Germinal center (tissue), 1 donor: ENCODE measurements around the gene PLAGL1.
"Not testable (repeated sequence)": the region's sequence is repeated elsewhere in the genome, so short reads cannot be mapped to it uniquely, and the experiment has no call there.

Experiments
- DNase-seq: peaks from one replicate; pipeline ENCODE4 v3.0.0; 2012; ENCODE audit warnings: mixed read lengths, low spot score

The PLAGL1 gene, protein sequence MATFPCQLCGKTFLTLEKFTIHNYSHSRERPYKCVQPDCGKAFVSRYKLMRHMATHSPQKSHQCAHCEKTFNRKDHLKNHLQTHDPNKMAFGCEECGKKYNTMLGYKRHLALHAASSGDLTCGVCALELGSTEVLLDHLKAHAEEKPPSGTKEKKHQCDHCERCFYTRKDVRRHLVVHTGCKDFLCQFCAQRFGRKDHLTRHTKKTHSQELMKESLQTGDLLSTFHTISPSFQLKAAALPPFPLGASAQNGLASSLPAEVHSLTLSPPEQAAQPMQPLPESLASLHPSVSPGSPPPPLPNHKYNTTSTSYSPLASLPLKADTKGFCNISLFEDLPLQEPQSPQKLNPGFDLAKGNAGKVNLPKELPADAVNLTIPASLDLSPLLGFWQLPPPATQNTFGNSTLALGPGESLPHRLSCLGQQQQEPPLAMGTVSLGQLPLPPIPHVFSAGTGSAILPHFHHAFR

DNA sequence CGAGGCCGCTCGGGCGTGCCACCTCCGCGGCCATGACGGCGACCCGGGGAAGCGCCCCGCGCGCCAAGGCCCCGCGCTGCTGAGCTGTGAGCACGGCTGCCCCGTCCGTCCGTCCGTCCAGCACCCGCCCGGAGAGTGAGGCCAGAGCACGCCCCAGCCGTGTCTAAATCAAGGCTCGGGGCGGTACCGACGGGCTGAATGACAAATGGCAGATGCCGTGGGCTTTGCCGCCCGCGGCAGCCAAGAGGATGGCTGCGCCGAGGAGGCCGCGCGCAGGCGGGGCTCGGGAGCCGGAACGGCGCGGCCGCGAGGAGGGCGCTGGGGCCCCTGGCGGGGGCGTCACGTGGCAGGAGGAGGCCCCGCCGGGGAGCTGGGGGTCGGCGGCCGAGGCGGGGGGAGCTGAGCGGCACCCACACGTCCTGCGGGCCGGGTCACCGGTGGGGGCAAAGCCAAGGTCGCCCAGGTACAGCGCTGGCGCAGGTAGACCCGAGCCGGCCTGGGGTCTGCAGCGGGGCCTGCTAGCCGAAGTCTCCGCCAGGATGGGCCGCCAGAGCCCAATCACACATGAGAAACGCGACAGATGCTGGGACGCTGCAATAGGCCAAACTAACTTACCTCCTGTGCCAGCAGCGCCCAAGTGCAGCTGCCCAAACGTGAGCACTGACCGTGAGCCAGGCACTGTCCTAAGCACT lies at the start of gene PLAGL1:
Gene PLAGL1 (minus strand): TSS at position 140 of the 692 bp plus-strand sequence. CDS start 60,123 bp downstream, outside the sequence.
- peak; percentile 28 for DNase-seq

DNA sequence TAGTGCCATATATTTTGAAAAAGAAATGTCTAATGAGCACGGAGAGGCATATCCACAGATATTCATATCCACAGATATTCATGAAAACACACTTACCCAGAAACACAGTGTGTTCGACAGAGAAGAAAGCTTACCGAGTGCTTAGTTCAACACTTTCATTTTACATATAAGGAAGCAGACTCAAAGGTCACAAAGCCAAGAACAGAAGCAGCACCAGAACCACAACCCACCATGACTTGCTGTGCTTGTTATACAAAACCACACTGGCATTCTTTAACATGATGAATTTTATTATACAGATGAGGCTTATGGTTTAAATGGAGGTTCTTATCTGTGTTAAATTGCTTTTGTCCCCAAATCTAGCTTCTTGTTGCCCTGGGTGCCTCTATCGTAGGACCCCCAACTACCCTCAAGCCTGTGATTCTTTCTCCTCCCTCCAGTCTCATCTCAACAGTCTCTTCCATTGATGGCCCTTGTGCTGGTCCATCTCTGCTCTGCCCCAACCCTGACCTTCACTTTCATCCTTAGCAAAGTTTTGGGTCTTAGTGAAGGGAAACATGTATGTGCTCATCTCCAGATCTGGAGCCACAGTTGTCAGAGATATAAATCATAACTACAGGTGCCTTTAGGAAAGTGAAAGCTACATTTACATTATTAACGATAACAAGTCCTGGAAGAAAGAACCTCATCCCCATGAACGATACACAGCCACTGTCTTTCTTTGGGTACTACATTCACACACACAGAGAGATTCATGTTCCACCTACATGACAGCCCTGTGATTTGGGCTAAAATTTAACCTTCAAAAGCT lies 47.3 kb upstream of the PLAGL1 start:
- DNase-seq: peak; percentile 49

- DNase-seq: no peak
Measured at GRCh38 chr6:144053601-144054000, 45.5 kb upstream of the PLAGL1 start.

DNA sequence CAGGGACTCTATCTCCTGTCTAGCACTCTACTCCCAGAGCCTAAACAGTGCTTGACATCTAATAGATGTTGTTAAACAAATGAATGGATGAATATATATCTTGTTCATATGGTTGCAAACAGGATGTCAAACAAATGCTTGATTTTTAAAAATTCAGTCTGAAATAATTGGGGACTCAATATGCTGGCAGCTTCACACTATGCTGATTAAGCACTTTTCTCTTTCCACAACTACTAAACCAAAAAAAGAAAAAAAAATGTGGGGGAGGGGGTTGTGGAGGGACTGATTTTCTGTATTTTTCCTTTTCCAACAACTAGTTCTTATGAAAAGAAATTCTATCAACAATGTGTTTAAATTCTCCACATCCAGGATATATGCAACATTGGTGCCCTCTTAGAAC lies 44.4 kb upstream of the PLAGL1 start:
- no peak for DNase-seq

- DNase-seq: no peak
Measured at GRCh38 chr6:144049386-144049785, 41.3 kb upstream of the PLAGL1 start.

GRCh38 chr6:144047688-144048087 lies 39.6 kb upstream of the PLAGL1 start:
- no peak for DNase-seq

GRCh38 chr6:144046672-144047071 lies 38.6 kb upstream of the PLAGL1 start:
- DNase-seq: not testable (repeated sequence)

DNA sequence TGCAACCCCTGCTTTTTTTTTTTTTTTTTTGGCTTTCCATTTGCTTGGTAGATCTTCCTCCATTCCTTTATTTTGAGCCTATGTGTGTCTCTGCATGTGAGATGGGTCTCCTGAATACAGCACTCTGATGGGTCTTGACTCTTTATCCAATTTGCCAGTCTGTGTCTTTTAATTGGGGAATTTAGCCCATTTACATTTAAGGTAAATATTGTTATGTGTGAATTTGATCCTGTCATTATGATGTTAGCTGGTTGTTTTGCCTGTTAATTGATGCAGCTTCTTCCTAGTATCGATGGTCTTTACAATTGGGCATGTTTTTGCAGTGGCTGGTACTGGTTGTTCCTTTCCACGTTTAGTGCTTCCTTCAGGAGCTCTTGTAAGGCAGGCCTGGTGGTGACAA lies 36.9 kb upstream of the PLAGL1 start:
- DNase-seq: not testable (repeated sequence)

DNA sequence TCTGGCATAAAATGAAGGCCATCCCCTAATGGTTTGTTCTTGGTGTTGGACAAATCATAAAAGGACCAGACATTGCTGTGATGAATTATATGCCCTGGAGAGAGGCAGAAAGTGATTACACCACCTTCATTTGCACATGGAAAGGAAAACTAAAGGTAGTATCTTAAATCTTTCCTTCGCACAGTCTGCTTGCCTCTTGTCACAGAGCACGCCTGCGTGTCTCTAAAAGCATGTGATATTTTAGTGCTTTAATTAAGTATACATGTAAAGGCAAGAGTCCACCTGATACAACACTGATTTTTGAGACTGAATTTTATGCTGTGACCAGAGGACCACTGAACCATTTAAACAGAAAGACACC lies 28.8 kb upstream of the PLAGL1 start:
- no peak for DNase-seq

DNA sequence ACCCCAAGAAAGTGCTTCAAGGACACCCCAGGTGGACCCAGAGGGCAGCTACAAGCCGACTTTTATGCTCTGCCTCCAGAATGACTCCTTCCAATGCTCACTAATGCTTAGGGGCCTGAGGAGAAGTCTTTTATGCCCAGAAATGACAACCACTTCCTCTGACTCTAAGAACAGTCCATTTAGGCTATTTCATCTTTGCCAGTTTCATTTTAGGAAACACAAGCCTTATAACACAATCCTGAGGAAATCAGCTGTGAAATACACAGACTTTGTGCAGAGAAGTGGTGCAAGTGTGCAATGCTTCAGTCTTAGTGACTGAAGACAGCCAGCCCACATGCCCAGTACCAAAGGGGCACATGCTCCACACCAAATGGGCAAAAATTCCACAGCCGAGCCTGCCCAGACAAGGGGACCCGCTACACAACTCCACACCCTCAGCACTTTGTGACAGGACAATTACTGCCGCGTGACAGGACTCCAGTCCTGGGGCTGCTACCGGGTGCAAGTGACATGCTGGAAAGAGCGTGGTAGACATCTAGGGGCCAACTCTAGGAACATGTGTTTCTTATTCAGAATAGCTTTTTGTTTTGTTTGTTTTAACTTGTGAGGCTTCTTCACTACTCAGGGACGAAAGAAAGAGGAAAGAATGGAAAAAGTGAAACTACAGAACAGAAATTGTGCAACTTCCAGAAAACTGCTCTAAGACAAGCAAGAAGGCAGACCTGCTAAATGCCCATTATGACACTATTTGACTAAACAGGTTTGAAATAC lies 28.2 kb upstream of the PLAGL1 start:
- no peak for DNase-seq

GRCh38 chr6:144035416-144035815 lies 27.4 kb upstream of the PLAGL1 start:
- DNase-seq: no peak

DNA sequence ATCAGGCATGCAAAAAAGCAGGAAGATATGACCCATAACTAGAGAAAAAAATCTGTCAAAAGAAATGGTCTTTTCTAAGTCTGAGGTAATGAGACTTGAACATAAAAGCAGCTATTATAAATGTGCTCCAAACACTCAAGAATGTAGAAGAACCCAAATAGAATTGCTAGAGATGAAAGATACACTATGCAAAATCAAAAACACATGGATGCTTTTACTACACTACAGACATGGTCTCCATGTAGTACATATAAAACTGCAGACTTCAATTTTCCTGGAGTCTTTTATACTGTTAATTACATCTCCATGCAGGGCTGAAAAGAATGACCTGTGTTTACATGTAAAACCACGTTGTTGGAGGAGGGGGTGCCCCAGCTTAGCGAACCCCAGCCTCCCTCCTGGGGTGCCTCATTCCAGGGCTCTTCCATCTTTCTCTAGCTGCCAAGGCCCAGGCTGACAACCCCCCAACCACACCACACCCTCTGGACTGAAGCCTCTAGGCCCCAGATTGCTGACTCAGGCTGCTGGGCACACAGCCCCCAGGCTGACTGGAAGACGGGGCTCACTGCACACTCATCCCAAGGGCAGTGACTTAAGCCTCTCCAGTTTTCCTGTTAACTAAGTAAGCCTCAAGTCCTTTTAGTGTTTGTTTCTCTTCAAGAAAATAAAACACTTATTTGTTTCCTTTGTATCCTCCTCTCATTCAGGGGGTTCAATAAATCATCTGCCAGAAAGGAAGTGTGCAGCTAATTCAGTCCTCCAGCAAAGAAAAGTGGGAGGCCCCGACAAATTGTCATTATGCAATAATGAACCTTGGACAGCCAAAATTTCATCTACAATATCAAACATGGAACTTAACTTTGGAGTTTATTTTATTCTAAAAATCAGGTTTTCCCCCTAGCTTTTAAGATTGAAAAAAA lies 26.0 kb upstream of the PLAGL1 start:
- DNase-seq: no peak

GRCh38 chr6:144029452-144029851 lies 21.4 kb upstream of the PLAGL1 start:
- no peak for DNase-seq

DNA sequence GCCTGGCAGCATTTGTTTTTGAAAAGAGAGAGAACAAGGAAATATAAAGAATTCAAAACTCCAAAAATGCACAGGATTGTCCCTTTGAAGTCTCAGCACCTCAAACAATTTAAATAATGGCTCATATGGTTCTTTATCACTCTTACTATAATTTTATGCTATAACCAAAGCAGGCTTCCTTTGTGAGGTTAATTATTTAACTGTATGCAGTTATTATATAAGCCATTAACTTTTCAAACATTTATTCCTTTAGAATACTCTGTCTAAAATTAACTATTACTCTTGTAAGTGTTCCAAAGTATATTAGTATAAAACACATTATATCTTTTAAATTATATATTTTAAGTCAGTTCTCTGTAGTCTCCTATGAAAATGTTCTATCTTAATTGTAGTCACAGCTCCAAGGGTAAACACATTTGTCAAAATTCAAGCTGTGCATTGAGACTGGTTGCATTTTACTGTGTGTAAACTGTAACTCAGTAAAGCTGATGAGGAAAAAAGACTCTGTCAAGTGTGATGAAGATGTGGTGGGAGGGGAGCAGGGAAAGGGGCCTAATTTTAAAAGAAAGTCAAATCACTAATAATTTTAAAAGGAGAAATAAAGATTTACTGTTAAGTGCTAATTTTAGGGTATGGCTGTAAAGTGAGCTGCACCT lies 20.0 kb upstream of the PLAGL1 start:
- DNase-seq: no peak

DNA sequence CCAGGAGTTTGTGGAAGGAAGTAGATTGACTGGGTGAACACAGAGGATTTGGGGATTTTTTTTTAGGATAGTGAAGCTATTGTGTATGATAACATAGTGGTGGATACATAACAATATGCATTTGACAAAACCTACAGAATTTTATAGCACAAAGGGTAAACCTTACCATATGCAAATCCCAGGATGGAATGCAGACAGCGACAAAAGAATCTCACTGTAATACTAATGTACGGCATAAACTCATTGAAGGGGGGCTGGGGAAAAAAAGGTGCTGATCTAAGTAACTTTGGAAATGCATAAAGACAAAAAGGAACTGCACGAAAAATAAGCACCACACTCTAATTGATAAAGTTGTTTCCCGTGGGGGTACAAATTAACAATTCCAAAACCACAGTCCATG lies 15.2 kb upstream of the PLAGL1 start:
- DNase-seq: no peak

DNA sequence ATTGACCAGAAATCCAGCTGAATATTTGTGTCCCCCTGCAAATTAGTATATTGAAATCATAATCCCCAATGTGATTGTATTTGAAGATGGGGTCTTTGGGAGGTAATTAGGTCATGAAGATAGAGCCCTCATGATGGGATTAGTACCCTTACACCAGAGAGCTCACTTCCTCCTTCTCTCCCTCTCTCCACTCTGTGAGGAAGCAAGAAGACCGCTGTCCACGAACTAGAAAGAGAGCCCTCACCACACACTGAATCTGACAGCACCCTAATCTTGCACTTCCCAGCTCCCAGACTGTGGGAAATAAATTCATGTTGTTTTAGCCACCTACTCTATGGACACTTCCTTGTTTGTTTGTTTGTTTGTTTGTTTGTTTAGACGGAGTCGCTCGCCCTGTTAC lies 11.9 kb upstream of the PLAGL1 start:
- no peak for DNase-seq

GRCh38 chr6:144017166-144018094 lies 9.4 kb upstream of the PLAGL1 start:
- DNase-seq: no peak

DNA sequence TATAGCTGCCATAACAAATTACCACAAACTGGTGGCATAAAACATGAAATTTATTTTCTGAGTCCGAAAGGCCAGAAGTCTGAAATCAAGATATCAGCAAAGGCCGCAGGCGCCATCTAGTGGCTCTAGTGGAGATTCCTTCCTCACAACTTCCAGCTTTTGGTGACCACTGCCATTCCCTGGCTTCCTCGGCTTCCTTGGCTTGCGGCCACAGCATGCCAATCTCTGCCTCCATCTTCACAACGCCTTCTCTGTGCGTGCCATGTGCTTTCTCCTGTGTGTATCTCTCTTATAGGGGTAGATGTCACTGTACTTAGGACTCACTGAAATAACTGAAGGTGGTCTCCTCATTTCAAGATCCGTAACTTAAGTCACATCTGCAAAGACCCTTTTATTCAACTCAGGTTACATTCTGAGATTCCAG lies 5.4 kb upstream of the PLAGL1 start:
- DNase-seq: peak; percentile 47

DNA sequence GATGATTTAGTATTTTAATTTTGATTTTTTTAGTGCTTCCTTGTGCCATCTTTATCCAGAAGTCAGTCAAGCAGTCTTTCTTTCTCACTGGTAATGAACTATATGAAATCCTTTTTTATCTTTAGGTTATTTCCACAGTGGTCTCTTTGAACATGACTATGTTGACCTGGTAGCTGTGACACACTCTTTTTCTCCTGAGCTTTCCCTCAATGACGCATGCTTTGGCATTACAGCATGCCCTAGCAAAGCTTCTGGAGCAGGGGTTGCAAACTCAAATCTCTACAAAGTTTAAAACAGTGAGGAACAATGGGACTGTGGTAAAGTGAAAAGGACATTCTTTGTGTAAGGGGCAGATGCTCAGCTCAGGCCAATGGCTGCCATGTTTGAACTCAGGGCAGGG lies 4.5 kb upstream of the PLAGL1 start:
- no peak for DNase-seq
